ENCODE results near the gene SUPT5H.

SUPT5H gene

DNA sequence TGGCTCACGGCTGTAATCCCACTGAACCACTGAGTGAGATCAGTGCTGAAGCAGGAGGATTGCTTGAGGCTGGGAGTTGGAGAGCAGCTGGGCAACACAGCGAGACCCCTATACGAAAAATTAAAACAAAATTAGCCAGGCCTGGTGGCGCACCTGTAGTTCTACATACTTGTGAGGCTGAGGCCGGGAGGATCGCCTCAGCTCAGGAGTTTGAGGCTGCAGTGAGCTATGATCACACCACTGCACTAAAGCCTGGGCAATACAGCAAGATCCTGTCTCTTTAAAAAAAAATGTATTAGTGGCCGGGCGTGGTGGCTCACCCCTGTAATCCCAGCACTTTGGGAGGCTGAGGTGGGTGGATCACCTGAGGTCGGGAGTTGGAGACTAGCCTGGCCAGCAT lies 63.2 kb downstream of the SUPT5H start:
- TF ChIP-seq, protein P1, sequence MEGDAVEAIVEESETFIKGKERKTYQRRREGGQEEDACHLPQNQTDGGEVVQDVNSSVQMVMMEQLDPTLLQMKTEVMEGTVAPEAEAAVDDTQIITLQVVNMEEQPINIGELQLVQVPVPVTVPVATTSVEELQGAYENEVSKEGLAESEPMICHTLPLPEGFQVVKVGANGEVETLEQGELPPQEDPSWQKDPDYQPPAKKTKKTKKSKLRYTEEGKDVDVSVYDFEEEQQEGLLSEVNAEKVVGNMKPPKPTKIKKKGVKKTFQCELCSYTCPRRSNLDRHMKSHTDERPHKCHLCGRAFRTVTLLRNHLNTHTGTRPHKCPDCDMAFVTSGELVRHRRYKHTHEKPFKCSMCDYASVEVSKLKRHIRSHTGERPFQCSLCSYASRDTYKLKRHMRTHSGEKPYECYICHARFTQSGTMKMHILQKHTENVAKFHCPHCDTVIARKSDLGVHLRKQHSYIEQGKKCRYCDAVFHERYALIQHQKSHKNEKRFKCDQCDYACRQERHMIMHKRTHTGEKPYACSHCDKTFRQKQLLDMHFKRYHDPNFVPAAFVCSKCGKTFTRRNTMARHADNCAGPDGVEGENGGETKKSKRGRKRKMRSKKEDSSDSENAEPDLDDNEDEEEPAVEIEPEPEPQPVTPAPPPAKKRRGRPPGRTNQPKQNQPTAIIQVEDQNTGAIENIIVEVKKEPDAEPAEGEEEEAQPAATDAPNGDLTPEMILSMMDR (IDR thresholded peaks at IDR 0.05; ENCODE audit: low read depth, low read length), result no peak
- TF ChIP-seq POLR2A (IDR thresholded peaks at IDR 0.05; ENCODE audit: extremely low read depth, insufficient read length) (no peak), MYC (IDR thresholded peaks at IDR 0.05; ENCODE audit: low read depth, low read length) (no peak)
- TF ChIP-seq, protein P2, sequence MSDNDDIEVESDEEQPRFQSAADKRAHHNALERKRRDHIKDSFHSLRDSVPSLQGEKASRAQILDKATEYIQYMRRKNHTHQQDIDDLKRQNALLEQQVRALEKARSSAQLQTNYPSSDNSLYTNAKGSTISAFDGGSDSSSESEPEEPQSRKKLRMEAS (IDR thresholded peaks at IDR 0.05; ENCODE audit: low read depth, low read length), result no peak
- H3K4me3 ChIP-seq (ENCODE audit: low read depth, low read length), result no peak overlapping the region
- DNase-seq (ENCODE audit: low read depth), result no peak

DNA sequence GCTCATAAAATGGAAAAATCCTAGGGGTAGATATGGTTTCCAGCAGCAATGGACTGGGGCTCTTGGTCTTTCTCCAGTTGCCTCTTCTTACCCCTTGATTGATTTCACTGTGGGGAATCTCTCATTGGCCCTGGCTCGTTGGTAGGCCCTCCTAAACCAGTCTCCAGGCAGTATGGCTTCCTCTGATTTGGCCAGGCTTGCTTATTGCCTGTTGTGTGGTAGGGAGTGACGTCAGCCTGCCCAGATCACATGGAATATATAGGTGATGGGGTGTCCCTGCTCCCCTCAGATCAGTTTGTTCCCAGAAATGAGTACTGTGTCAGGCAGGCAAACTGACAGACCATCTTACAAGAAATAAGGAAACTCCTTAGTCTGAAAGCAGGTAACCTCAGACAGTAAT lies 63.9 kb downstream of the SUPT5H start:
- DNase-seq (ENCODE audit: low read depth), result no peak
- no peak overlapping the region for H3K4me3 ChIP-seq (ENCODE audit: low read depth, low read length)
- TF ChIP-seq POLR2A (IDR thresholded peaks at IDR 0.05; ENCODE audit: extremely low read depth, insufficient read length) (no peak), MYC (IDR thresholded peaks at IDR 0.05; ENCODE audit: low read depth, low read length) (no peak)
- TF ChIP-seq, protein P1 (IDR thresholded peaks at IDR 0.05; ENCODE audit: low read depth, low read length), result no peak
- TF ChIP-seq, protein P2 (IDR thresholded peaks at IDR 0.05; ENCODE audit: low read depth, low read length), result no peak

DNA sequence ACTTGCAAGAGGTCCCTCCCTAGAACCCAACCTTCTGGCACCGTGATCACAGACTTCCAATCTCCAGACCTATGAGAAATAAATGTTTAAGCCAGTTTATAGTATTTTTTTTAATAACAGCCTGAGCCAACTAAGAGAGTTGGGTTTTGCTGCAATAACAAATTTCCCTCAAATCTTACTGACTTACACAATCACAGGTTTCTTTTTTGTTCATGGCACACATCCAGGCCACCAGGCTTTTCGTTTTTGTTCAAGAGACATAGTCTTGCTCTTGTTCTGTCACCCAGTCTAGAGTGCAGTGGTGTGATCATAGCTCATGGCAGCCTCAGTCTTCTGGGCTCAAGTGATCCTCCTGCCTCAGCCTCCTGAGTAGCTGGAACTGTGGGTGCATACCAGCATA lies 67.6 kb downstream of the SUPT5H start:
- no peak for TF ChIP-seq POLR2A (IDR thresholded peaks at IDR 0.05; ENCODE audit: extremely low read depth, insufficient read length)
- no peak for TF ChIP-seq MYC (IDR thresholded peaks at IDR 0.05; ENCODE audit: low read depth, low read length)
- TF ChIP-seq, protein P1 (IDR thresholded peaks at IDR 0.05; ENCODE audit: low read depth, low read length), result no peak
- TF ChIP-seq, protein P2 (IDR thresholded peaks at IDR 0.05; ENCODE audit: low read depth, low read length), result no peak
- no peak overlapping the region for H3K4me3 ChIP-seq (ENCODE audit: low read depth, low read length)
- no peak for DNase-seq (ENCODE audit: low read depth)

GRCh38 chr19:39514840-39515550 lies 69.6 kb downstream of the SUPT5H start, which contains the start of gene SELENOV:
TSS of gene SELENOV (plus strand) at chr19:39515139. CDS start at chr19:39515213, 74 bp downstream.
- no peak for DNase-seq (ENCODE audit: low read depth)

GRCh38 chr19:39515551-39516191 lies 70.3 kb downstream of the SUPT5H start:
- TF ChIP-seq MYC (IDR thresholded peaks at IDR 0.05; ENCODE audit: low read depth, low read length) (no peak), POLR2A (IDR thresholded peaks at IDR 0.05; ENCODE audit: extremely low read depth, insufficient read length) (no peak)
- TF ChIP-seq, protein P2 (IDR thresholded peaks at IDR 0.05; ENCODE audit: low read depth, low read length), result no peak
- TF ChIP-seq, protein P1 (IDR thresholded peaks at IDR 0.05; ENCODE audit: low read depth, low read length), result no peak
- no peak overlapping the region for H3K4me3 ChIP-seq (ENCODE audit: low read depth, low read length)

More at GRCh38 chr19:39514840-39515550, 69.6 kb downstream of the SUPT5H start, which contains the start of gene SELENOV:
- H3K4me3 ChIP-seq (ENCODE audit: low read depth, low read length), result no peak within 1 kb of the TSS
- TF ChIP-seq MYC (IDR thresholded peaks at IDR 0.05; ENCODE audit: low read depth, low read length), result no peak
- TF ChIP-seq, protein P1 (IDR thresholded peaks at IDR 0.05; ENCODE audit: low read depth, low read length), result no peak
- TF ChIP-seq POLR2A (IDR thresholded peaks at IDR 0.05; ENCODE audit: extremely low read depth, insufficient read length), result no peak
- TF ChIP-seq, protein P2 (IDR thresholded peaks at IDR 0.05; ENCODE audit: low read depth, low read length), result no peak

More at GRCh38 chr19:39515551-39516191, 70.3 kb downstream of the SUPT5H start:
- DNase-seq (ENCODE audit: low read depth), result no peak
